Iris pigment epithelial cell (primary cell): ENCODE data around the gene UBE2L3.
"Not testable (repeated sequence)": the region's sequence is repeated elsewhere in the genome, so short reads cannot be mapped to it uniquely, and the experiment has no call there.

Source experiments
- DNase-seq: peaks from one replicate; pipeline ENCODE4 v3.0.0-alpha.2; 2011; ENCODE audit warnings: low read depth

UBE2L3 gene

DNA sequence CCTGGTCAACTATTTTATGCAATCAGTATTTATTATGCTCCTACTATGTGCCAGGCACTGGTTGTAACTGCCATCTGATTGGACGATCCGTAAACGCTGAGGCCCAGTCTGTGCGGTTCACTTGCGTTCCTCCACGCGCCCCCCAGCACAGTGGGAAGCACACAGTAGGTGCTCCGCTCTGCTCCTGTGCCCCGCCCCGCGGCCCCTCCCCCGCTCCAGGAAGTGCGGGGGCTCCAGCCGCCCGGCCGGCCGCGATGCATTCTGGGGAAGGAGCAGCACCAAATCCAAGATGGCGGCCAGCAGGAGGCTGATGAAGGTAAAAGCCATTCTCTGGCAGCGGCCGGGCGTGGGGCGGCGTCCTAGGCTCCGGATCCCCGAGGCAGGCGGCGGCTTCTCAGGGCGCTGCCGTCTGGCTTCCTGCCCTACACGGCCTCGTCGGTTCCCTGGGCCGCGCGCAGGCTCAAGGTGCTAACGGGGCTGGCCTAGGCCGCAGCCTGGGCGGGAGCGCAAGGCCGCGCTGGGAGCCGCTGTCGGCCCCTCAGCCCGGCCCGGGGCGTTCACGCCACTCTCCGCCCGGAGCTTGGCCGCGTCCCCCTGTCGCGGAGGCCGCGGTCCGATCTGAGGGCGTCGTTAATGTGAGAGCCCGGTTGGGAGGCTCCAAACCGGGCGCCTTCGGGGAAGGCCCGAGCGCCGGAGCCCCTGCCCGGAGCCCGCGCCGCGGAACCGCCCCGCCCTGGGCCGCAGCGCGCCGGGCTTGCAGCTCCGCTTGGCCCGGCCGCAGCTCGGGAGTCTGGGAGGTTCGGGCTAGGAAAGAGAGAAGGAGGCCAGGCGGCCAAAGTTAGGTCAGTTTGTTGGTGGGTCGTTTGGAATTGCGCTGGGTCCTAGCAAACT lies at the start of gene UBE2L3:
Gene UBE2L3, plus strand, starts transcription at position 259 of the 891 bp plus-strand sequence. Its CDS starts 31 bp downstream, at position 290.
- peak; percentile 82 for DNase-seq

DNA sequence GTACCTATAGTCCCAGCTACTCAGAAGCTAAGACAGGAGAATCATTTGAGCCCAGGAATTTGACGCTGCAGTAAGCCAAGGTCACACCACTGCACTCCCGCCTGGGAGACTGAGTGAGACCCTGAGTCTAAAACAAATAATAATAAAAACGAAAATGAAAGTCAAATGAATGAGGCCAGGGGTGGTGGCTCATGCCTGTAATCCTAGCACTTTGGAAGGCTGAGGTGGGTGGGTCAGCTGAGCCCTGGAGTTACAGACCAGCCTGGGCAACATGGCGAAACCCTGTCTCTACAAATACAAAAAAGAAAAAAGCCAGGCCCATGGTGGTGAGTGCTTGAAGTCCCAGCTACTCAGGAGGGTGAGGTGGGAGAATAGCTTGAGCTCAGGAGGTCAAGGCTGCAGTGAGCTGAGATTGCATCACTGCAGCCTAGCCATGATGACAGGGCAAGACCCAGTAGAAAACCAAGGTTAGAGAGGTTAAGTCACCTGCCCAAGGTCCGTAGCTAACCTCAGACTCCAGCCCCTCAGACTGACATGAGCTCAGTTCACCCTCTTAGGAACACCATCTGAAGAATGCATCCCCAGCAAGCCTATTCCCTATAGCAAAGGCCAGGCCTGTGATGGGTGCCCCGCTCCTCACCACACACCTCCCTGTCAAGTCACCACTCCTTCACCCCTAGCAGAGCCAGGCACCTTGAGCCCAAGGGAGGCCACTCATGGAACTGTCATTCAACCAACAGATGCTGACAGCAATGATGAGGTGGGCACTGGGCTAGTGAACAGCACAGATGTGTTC lies 40.6 kb upstream of the UBE2L3 start:
- not testable (repeated sequence) for DNase-seq

DNA sequence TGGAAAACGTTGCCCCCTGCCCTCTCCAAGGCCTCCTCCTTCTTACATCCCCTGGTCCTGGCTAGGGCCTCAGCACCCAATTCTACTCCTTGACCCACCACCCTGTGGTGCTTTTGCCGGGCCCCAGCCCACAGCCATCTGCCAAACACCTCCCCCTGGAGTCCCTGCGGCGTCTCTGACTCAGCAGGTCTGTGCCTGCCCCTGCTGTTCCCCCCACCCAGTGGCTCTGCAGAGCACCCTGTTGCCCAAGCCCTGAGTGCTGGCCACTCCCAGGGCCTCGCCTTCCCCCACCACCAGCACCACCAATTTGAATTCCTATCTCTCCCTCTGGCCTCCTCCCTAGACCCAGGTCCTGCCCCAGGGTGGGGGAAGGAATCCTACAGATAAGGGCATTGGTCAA lies 36.0 kb upstream of the UBE2L3 start:
- DNase-seq: not testable (repeated sequence)

DNA sequence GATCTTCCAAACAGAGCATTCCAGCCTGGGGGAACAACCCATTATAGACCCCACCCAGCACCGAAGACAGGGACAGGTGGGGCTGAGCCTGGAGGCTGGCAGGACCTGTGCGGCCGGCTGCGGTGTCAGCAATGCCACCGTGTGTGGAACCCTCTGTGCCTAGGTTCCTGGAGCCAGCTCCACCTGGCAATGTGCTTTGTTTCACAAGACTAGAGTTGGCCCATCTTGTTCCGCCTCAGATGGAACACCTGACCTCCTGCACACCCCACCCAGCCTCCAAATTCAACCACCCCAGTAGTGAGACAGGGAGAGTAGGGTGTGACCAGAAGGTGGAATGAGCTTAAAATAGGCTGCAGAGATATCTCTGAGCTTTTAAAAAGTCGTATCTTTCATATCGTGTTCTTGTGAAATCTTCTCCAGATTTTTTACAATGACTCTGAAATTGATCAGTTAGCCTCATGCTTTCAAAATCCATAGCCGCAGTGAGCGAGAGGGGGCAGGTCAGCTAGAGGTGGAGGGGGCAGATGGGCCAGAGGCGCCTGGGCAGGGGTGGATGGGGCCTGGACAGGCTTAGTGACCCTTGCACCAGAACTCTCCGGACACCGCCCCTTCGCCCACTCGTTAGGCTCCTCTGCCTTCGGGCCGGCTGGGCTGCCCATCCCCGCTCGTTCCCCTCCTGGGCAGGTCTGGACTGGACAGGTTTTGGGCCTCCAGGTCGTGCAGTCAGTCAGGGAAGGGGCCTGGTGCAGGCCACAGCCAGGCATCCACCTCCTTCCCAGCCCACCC lies 34.5 kb upstream of the UBE2L3 start:
- not testable (repeated sequence) for DNase-seq

GRCh38 chr22:21539862-21540261 lies 27.7 kb upstream of the UBE2L3 start:
- not testable (repeated sequence) for DNase-seq

GRCh38 chr22:21544432-21545322 lies 22.8 kb upstream of the UBE2L3 start:
- DNase-seq: not testable (repeated sequence)

GRCh38 chr22:21549558-21549957 lies 18.0 kb upstream of the UBE2L3 start:
- not testable (repeated sequence) for DNase-seq

DNA sequence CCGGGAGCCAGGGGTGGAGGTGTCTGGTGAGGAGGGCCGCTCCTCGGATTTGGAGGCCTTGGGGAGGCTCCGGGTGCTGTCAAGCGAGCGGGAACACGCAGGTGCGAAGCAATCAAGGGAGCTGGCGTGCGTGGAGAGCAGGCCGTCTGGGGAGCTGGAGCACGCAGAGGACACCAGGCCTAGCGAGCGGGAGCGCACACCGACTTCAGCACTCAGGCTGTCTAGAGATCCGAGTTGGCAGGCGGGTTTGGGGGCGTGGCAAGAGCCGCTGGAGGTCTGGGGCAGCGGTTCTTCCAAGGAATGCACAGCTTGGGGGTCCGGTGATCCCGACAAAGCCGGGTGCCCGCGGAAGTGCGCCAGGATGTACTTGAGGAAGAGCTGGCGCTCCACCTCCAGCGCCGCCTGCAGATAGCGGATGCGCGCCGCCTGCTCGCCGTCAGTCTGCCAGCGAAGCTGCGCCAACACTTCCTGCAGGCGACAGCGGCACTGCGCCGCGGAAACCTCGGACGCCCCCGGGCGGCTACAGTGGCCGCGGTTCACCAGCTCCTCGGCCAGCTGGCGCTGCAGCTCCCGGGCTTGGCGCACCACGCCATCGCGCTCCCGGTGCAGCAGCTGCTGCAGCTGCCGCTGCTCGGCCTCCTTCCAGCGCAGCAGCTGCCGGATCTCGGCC lies 17.4 kb upstream of the UBE2L3 start:
- not testable (repeated sequence) for DNase-seq

DNA sequence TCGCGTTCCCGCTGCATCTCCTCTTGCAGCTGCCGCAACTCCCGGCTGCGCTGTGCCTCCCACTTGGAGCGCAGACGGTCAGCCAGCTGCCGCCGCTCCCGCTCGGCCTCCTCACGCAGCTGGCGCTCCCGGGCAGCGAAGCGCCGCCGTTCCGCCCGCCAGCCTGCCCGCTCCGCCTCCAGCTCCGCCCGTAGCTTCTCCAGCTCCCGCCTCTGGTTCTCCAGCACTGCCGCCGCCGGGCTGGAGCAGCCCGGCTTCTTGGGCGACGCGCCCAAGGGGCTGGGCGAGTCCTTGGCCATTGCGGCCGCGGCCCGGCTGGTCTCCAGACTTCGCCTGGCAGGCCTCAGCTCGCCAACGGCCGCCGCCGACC lies 16.9 kb upstream of the UBE2L3 start:
- not testable (repeated sequence) for DNase-seq

DNA sequence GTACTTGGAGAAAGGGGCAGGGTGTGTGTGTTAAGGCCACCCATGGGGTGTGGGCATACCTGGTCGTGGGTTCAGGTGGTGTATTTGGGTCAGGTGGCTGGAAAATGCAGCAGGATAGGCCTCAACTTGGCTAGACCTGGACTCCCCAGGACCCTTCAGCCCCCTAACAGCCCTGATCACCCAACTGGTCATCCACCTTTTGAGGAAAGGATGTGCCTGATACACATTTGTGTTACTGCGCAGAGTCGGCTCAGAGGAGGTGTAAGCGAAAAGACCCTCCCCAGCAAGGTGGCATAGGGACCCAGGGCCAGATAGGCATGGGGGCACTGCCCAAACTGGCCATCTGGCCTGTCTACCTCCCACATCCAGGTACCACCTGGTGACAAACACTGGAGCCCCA lies 16.2 kb upstream of the UBE2L3 start, which contains the start of gene RIMBP3C:
Gene RIMBP3C, minus strand, starts transcription at position 101 of the 400 bp plus-strand sequence. CDS start 485 bp downstream, outside the sequence.
- not testable (repeated sequence) for DNase-seq

DNA sequence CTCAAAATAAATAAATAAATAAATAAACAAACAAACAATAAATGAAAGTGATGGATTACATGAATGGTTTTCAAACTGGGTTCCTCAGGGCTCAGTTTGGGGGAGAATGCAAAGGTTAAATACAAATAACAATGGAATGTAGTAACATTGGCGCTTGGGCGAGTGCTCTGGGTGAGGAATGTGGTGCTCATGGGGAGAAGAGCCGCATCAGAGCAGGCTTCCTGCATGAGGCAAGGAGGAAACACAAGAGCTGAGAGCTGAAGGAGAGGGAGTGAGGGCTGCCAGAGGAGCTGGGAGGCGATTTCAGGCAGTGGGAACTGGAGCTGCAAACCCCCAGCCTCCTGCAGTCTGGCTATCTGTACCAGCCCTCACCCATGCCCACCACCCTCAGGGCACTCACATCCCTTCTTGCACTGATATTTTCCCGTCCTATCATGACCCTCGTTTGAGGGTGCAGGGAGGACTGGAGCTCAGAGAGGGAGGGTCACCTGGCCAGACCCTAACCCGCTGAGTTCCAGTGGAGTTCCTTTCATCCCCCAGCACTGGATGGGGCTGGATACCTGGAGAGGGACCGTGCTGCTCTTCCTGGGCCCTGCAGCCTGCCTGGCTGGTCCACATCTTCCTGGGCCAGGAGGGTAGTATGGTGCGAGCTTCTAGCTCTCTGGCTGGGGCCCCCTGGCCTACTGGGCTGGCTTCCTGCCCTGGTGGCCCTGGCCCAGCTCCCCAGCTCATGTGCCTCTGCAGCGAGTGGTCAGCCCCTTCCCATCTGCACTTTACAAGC lies 8.0 kb upstream of the UBE2L3 start:
- not testable (repeated sequence) for DNase-seq

- DNase-seq: not testable (repeated sequence)
Measured at GRCh38 chr22:21560657-21561056, 6.9 kb upstream of the UBE2L3 start.

DNA sequence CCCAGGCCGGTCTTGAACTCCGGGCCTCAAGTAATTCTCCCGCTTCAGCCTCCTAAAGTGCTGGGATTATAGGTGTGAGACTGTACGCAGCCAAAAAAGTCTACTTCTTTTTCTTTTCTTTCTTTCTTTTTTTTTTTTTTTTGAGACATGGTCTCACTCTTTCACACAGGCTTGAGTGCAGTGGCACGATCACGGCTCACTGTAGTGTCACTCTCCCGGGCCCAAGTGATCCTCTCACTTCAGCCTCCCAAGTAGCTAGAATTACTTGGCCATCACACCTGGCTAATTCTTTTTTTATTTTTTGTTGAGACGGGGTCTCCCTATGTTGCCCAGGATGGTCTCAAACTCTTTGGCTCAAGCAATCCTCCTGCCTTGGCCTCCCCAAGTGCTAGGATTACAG lies 3.6 kb upstream of the UBE2L3 start:
- no peak for DNase-seq

DNA sequence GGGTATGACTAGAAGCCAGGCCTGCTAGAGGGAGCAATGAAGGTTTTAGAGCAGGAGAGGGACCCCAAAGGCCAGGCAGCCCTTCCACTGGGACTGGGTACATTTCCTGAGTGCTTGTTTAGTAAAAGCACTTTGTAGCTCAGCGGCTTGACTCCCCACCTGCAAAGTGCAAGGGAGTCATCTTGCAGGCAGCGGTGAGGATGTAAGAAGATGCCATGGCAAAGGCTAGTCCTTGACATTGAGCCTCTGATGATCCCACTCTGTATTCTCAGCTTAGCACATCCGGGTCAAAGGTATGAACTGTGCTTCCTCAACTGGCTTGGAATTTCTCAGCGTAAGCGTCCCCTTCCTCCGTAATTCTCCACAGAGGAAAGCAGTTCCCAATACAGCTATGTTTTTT lies 3.1 kb upstream of the UBE2L3 start:
- DNase-seq: no peak

- DNase-seq: peak; percentile 52
Measured at GRCh38 chr22:21568347-21569075, 997 bp downstream of the UBE2L3 start.

GRCh38 chr22:21569076-21569427 lies 1.5 kb downstream of the UBE2L3 start:
- DNase-seq: not testable (repeated sequence)

DNA sequence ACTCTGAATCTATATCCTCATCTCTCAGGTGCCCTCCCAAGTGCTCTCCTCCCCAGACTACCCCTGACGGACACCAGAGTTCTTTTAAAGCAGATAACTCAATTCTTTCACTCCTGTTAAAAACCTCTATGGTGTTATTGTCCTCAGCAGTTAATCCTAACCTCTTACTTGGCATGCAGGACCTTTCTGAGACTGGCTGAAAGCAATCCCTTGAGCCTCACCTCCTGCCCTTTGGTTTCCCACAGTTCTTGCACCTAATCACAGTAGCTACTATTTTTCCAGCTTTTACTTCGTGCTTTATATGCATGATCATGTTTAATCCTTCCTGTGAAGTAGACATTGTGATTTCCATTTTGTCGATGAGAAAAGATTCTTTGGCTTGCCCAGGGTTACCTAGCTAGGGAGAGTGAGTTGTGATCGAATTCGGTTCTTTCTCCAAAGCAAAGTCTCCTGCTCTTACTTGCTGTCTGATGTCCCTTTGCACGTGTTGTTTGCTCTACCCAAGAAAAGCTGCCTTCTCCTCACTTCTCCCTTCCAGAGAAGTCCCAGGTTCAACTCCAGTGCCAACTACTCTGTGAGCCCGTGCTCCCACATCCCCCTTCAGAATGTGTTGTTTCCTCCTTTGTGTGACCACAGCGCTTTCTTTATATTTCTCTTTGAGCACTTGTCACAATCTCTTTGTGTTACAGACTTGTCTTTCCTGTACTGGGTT lies 2.1 kb downstream of the UBE2L3 start:
- DNase-seq: peak; percentile 27

GRCh38 chr22:21570398-21570797 lies 2.9 kb downstream of the UBE2L3 start:
- no peak for DNase-seq
